A673 (cell line): Measurements from ENCODE around the gene ZNF317. TPM values are rescaled to one million over a fixed set of nuclear protein-coding genes. Genes with fewer than 3 reads are reported as not detected.

ENCODE experiments used
- BruUV-seq: library from RNA; stranded (reverse); fragments of 400-500 nt; replicated peaks from 2 replicates; lab custom pipeline; 2021; lab: Mats Ljungman, UMichigan
- CTCF ChIA-PET: fragments of 300-600 bp; sonication (Branson Sonifier 250); formaldehyde crosslinking; loops from one replicate; lab custom pipeline; 2022; ENCODE audit warnings: antibody characterized with exemption; lab: Charles Lee
- POLR2A ChIA-PET: fragments of 300-600 bp; sonication (Branson Sonifier 250); formaldehyde crosslinking; loops from one replicate; lab custom pipeline; 2022; ENCODE audit warnings: antibody characterized with exemption; ENCODE audit not compliant: low non-redundant PET; lab: Charles Lee
- DNase-seq: peaks from one replicate; pipeline ENCODE4 v3.0.0-alpha.2; 2015; ENCODE audit warnings: low spot score
- H3K27ac ChIP-seq: fragments of 200-600 bp; sonication (generic); 2 replicates; pipeline ENCODE4 v1.5.1; 2016; ENCODE audit warnings: mixed run types, low read depth, mild to moderate bottlenecking, mixed read lengths, antibody characterized with exemption, low read length; ENCODE audit not compliant: poor library complexity, severe bottlenecking
- H3K27me3 ChIP-seq: fragments of 200-600 bp; sonication (generic); replicated peaks from 2 replicates; pipeline ENCODE4 v1.6.1; 2017; ENCODE audit warnings: mixed run types, low read depth, mild to moderate bottlenecking, mixed read lengths, antibody characterized with exemption, low read length; ENCODE audit not compliant: insufficient read depth, poor library complexity
- H3K36me3 ChIP-seq: fragments of 200-600 bp; sonication (generic); 2 replicates; pipeline ENCODE4 v1.6.1; 2016; ENCODE audit warnings: mixed run types, mild to moderate bottlenecking, mixed read lengths, antibody characterized with exemption, low read length; ENCODE audit not compliant: insufficient read depth, poor library complexity, severe bottlenecking
- H3K4me1 ChIP-seq: fragments of 200-600 bp; sonication (generic); 2 replicates; pipeline ENCODE4 v1.6.1; 2017; ENCODE audit warnings: mixed run types, mild to moderate bottlenecking, mixed read lengths, antibody characterized with exemption, low read length; ENCODE audit not compliant: insufficient read depth, poor library complexity, severe bottlenecking
- H3K4me3 ChIP-seq: fragments of 200-600 bp; sonication (generic); 2 replicates; pipeline ENCODE4 v1.5.1; 2016; ENCODE audit warnings: low read depth, mixed run types, mild to moderate bottlenecking, mixed read lengths, low read length; ENCODE audit not compliant: poor library complexity, severe bottlenecking
- H3K9me3 ChIP-seq: fragments of 200-600 bp; sonication (generic); 2 replicates; pipeline ENCODE4 v1.6.1; 2016; ENCODE audit warnings: mixed run types, low read depth, mild to moderate bottlenecking, mixed read lengths, antibody characterized with exemption, low read length; ENCODE audit not compliant: poor library complexity, severe bottlenecking
- EZH2 ChIP-seq: fragments of 200-600 bp; sonication (generic); IDR thresholded peaks from 2 replicates; pipeline ENCODE4 v1.6.1; 2017; ENCODE audit warnings: borderline replicate concordance, low read depth, mild to moderate bottlenecking, mixed read lengths, antibody characterized with exemption, low read length; ENCODE audit not compliant: poor library complexity, severe bottlenecking
- intact Hi-C: fragments of 100-400 bp; cut with micrococcal nuclease; formaldehyde crosslinking; loops from one replicate; pipeline ENCODE4 v1.10.0; 2022; ENCODE audit not compliant: unreplicated experiment
- total RNA-seq: library from RNA; stranded (reverse); gene quantifications from 2 replicates; pipeline ENCODE4 v1.2.3, GENCODE V29; 2021
- TF ChIP-seq, protein P1 (sequence below): fragments of 300-800, 200-600 bp; sonication (generic); conservative IDR thresholded peaks from 2 replicates; pipeline ENCODE4 v1.5.1; 2017; ENCODE audit warnings: low read depth, mild to moderate bottlenecking, antibody characterized with exemption, low read length, moderate library complexity, mixed read lengths

ZNF317 gene
- total RNA-seq, 1 experiment from 2014 or later: 50.6 TPM

DNA sequence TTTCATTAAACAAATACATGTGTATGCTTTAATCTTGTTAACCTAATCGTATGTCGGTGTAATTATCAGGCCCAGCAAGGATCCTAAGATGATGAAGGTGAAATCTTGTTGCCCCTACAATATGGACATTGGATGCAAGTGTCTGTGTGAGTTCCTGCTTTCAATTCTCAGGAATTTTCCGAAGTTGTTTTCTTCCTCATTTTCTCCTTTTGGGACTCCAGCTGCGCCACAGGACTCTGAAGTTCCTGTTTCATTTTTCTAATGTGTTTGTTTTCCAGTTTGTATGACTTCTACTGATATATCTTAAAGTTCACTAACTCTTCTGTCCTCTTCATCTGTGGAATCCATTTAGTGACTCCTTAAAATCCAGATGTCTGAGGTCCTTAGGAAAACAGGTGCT, 26.6 kb downstream of the ZNF317 start:
- H3K27me3 ChIP-seq: no peaks in the 10 kb centered on the region
- TF ChIP-seq EZH2: no peak
- TF ChIP-seq, protein P1, sequence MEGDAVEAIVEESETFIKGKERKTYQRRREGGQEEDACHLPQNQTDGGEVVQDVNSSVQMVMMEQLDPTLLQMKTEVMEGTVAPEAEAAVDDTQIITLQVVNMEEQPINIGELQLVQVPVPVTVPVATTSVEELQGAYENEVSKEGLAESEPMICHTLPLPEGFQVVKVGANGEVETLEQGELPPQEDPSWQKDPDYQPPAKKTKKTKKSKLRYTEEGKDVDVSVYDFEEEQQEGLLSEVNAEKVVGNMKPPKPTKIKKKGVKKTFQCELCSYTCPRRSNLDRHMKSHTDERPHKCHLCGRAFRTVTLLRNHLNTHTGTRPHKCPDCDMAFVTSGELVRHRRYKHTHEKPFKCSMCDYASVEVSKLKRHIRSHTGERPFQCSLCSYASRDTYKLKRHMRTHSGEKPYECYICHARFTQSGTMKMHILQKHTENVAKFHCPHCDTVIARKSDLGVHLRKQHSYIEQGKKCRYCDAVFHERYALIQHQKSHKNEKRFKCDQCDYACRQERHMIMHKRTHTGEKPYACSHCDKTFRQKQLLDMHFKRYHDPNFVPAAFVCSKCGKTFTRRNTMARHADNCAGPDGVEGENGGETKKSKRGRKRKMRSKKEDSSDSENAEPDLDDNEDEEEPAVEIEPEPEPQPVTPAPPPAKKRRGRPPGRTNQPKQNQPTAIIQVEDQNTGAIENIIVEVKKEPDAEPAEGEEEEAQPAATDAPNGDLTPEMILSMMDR: no peak
- no peaks in the 10 kb centered on the region for H3K4me1 ChIP-seq
- H3K9me3 ChIP-seq: peaks cover 6% of the 10 kb centered on the region
- H3K27ac ChIP-seq: no peak overlapping the region
- no peak for DNase-seq
- no peak overlapping the region for H3K4me3 ChIP-seq
- H3K36me3 ChIP-seq: peaks cover 29% of the 10 kb centered on the region
- POLR2A ChIA-PET: no interaction called here
- BruUV-seq: no TSS peak
- intact Hi-C loops: no loop called here
- CTCF ChIA-PET: no interaction called here

DNA sequence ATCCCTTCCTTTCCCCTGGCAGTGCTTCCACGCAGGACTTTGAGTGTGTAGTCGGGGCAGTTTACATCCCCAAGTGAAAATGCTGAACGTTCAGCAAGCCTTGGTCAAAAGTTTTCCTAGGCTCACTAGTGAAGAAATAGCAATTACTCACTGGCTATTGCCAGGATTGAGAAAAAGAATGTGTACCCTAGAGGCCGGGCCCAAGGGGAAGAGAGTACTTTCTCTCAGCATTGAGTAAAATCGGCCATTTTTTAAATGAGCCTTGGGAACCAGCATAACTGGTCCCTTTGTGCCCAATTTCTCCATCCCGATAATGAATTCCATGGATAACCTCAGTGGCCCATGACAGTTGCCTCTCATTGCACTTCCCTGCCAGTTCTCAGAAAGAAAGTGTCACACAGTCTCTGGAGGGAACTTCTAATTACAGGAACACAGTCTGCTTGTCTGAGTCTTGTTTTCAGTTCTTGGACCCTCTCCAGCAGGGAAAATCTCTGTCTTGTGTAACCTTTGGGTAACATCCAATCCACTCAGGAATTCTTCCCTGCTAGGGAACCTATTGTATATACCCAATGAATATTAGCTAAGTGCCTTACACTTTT, 31.3 kb downstream of the ZNF317 start:
- CTCF ChIA-PET: no interaction called here
- intact Hi-C loops: no loop called here
- Histone ChIP-seq H3K27ac (no peak overlapping the region), H3K4me3 (no peak overlapping the region), H3K27me3 (no peaks in the 10 kb centered on the region), H3K4me1 (no peaks in the 10 kb centered on the region), H3K9me3 (no peaks in the 10 kb centered on the region), H3K36me3 (no peaks in the 10 kb centered on the region)
- TF ChIP-seq, protein P1: no peak
- no peak for TF ChIP-seq EZH2
- no TSS peak for BruUV-seq
- DNase-seq: no peak
- POLR2A ChIA-PET: no interaction called here

DNA sequence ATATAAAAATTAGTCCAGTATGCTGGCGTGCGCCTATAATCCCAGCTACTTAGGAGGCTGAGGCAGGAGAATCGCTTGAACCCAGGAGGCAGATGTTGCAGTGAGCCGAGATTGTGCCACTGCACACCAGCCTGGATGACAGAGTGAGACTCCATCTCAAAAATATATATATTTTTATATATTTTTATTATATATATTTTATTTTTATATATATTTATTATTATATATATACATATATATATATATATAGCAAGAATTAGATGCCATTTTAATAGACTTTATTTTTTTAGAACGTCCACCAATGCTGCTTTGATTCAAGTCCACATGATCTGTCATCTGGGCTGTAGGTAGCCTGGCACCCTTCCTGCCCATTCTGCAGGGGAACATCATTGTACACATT, 35.1 kb downstream of the ZNF317 start:
- Histone ChIP-seq H3K36me3 (no peaks in the 10 kb centered on the region), H3K9me3 (no peaks in the 10 kb centered on the region), H3K4me1 (no peaks in the 10 kb centered on the region), H3K27ac (no peak overlapping the region), H3K27me3 (no peaks in the 10 kb centered on the region), H3K4me3 (no peak overlapping the region)
- no TSS peak for BruUV-seq
- ChIA-PET POLR2A (no interaction called here), CTCF (no interaction called here)
- TF ChIP-seq, protein P1: no peak
- no peak for TF ChIP-seq EZH2
- intact Hi-C loops: no loop called here
- DNase-seq: no peak
